HepG2 (cell line): ENCODE measurements around the gene ZNF22. TPM values are rescaled to one million over a fixed set of nuclear protein-coding genes. Genes with fewer than 3 reads are reported as not detected.

Experiments used
- ADNP ChIP-seq: sonication (generic); formaldehyde crosslinking; IDR thresholded peaks from 2 replicates; pipeline ENCODE4 v1.4.0; 2020; ENCODE audit warnings: missing genetic modification reagents
- CHD2 ChIP-seq: IDR thresholded peaks from 2 replicates; pipeline ENCODE4 v1.6.1; 2011; ENCODE audit warnings: low read depth, low read length, improper control_type of control experiment
- KLF9 ChIP-seq: IDR thresholded peaks from 2 replicates; pipeline ENCODE4 v1.6.1; 2016; ENCODE audit warnings: low read depth
- MAF1 ChIP-seq: sonication (generic); formaldehyde crosslinking; IDR thresholded peaks from 2 replicates; pipeline ENCODE4 v1.5.0; 2020; ENCODE audit warnings: missing genetic modification reagents, borderline replicate concordance
- MAFK ChIP-seq, 2 experiments: IDR thresholded peaks in 1 of 2; conservative IDR thresholded peaks in 1 of 2; 2 replicates each; pipeline ENCODE4 v1.6.1; 2011; ENCODE audit warnings: improper control_type of control experiment in 2 of 2, low read length in 2 of 2
- MED13 ChIP-seq: sonication (generic); formaldehyde crosslinking; IDR thresholded peaks from 2 replicates; pipeline ENCODE4 v1.5.0; 2020; ENCODE audit warnings: missing genetic modification reagents
- SNAI1 ChIP-seq: sonication (generic); formaldehyde crosslinking; IDR thresholded peaks from 2 replicates; pipeline ENCODE4 v1.5.0; 2020; ENCODE audit warnings: mild to moderate bottlenecking, missing genetic modification reagents, borderline replicate concordance
- SOX6 ChIP-seq, 2 experiments: fragments of 450-650 bp in 1 of 2; sonication (generic) in 1 of 2; formaldehyde crosslinking in 1 of 2; IDR thresholded peaks; 2 replicates each; pipeline versions ENCODE4 v1.4.0 to v1.6.1; 2017 to 2020; ENCODE audit warnings: antibody characterized with exemption in 1 of 2, mild to moderate bottlenecking in 1 of 2, missing genetic modification reagents in 1 of 2
- STAG1 ChIP-seq: sonication (generic); formaldehyde crosslinking; IDR thresholded peaks from 2 replicates; pipeline ENCODE4 v1.4.0; 2020; ENCODE audit warnings: missing genetic modification reagents
- ZNF354B ChIP-seq: sonication (generic); formaldehyde crosslinking; IDR thresholded peaks from 2 replicates; pipeline ENCODE4 v1.8.0; 2022; ENCODE audit warnings: mild to moderate bottlenecking, missing genetic modification reagents
- ZNF782 ChIP-seq: sonication (generic); formaldehyde crosslinking; IDR thresholded peaks from 2 replicates; pipeline ENCODE4 v1.4.0; 2020; ENCODE audit warnings: missing genetic modification reagents, mild to moderate bottlenecking, borderline replicate concordance
- polyA plus RNA-seq, 8 experiments: library from polyadenylated mRNA; depleted of rRNA in 3 of 8; stranded (reverse) in 7 of 8; unstranded in 1 of 8; fragments of >200 nt; fragmentation: Illumina TruSeq in 4 of 8; extraction: Trizol in 4 of 8; gene quantifications; 2 replicates each; pipeline versions ENCODE4 v1.2.1 to v1.2.3, GENCODE V29; 2011 to 2016; ENCODE audit warnings: low read depth in 4 of 8, missing spikeins in 1 of 8, mixed read lengths in 1 of 8; ENCODE audit not compliant: insufficient read depth in 1 of 8
- total RNA-seq, 5 experiments: library from RNA; depleted of rRNA; stranded (reverse); fragments of >200 nt; fragmentation: Illumina TruSeq; extraction: Trizol; gene quantifications; 2 replicates each; pipeline ENCODE4 v1.2.3, GENCODE V29; 2016; ENCODE audit warnings: low read depth in 1 of 5
- TF ChIP-seq, protein P1 (sequence below): sonication (generic); formaldehyde crosslinking; IDR thresholded peaks from one replicate; pipeline ENCODE4 v1.5.1; 2020; ENCODE audit warnings: mild to moderate bottlenecking, missing genetic modification reagents; ENCODE audit errors: not compliant biosample characterization
- TF ChIP-seq, protein P2 (sequence below): sonication (generic); formaldehyde crosslinking; conservative IDR thresholded peaks from 2 replicates; pipeline ENCODE4 v1.4.0; 2020; ENCODE audit warnings: mild to moderate bottlenecking, missing genetic modification reagents, moderate library complexity
- TF ChIP-seq, protein P3 (sequence below): sonication (generic); formaldehyde crosslinking; IDR thresholded peaks from 2 replicates; pipeline ENCODE4 v1.4.0; 2020; ENCODE audit warnings: mild to moderate bottlenecking, missing genetic modification reagents

ZNF22 gene
- total and polyA plus RNA-seq, 2 of the 13 experiments (the other 11 are each of a cell fraction or from before 2014, with no cell fraction given), result 0.40 to 1.3 TPM

DNA sequence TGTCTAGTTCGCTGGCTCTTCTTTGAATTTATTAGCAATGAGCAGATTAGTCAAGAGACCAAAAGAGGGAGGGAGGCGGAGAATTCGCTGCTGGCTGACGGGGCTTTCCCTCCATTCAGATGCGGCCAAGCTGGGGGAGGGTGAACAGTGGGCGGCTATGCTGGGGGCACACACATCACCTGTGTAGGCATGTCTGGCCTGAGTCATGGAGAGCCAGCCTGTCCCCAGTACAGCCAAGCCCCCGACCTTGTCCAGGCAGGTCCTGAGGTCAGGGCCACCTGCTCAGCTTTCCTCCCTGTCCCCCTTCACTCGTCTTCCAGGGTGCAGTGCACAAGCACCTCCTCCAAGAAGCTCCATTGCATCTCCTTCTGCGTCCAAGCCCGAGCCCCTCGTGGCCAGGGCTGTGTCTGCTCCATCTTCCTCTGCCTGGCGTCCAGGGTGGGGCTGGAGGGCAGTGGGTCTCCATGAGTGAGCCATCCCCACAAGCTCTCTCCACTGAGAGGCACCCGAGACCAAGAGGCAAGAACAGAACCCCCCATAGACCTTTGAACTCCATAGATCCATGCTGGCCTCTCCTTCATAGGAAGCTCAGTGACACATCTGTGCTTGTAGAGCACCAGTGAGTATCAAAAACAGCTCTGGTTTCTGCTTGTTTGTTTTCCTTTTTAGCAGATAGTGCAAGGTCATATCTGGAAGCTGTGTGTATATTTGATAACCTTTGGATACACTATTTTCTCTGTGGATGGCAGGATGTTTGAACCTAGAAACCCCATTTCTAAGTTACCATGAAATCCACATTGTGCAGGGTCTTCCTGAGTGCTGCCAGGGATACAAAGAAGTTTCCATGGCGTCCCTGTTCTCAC is 20.2 kb upstream of the ZNF22 start (continued):
- TF ChIP-seq, protein P1, sequence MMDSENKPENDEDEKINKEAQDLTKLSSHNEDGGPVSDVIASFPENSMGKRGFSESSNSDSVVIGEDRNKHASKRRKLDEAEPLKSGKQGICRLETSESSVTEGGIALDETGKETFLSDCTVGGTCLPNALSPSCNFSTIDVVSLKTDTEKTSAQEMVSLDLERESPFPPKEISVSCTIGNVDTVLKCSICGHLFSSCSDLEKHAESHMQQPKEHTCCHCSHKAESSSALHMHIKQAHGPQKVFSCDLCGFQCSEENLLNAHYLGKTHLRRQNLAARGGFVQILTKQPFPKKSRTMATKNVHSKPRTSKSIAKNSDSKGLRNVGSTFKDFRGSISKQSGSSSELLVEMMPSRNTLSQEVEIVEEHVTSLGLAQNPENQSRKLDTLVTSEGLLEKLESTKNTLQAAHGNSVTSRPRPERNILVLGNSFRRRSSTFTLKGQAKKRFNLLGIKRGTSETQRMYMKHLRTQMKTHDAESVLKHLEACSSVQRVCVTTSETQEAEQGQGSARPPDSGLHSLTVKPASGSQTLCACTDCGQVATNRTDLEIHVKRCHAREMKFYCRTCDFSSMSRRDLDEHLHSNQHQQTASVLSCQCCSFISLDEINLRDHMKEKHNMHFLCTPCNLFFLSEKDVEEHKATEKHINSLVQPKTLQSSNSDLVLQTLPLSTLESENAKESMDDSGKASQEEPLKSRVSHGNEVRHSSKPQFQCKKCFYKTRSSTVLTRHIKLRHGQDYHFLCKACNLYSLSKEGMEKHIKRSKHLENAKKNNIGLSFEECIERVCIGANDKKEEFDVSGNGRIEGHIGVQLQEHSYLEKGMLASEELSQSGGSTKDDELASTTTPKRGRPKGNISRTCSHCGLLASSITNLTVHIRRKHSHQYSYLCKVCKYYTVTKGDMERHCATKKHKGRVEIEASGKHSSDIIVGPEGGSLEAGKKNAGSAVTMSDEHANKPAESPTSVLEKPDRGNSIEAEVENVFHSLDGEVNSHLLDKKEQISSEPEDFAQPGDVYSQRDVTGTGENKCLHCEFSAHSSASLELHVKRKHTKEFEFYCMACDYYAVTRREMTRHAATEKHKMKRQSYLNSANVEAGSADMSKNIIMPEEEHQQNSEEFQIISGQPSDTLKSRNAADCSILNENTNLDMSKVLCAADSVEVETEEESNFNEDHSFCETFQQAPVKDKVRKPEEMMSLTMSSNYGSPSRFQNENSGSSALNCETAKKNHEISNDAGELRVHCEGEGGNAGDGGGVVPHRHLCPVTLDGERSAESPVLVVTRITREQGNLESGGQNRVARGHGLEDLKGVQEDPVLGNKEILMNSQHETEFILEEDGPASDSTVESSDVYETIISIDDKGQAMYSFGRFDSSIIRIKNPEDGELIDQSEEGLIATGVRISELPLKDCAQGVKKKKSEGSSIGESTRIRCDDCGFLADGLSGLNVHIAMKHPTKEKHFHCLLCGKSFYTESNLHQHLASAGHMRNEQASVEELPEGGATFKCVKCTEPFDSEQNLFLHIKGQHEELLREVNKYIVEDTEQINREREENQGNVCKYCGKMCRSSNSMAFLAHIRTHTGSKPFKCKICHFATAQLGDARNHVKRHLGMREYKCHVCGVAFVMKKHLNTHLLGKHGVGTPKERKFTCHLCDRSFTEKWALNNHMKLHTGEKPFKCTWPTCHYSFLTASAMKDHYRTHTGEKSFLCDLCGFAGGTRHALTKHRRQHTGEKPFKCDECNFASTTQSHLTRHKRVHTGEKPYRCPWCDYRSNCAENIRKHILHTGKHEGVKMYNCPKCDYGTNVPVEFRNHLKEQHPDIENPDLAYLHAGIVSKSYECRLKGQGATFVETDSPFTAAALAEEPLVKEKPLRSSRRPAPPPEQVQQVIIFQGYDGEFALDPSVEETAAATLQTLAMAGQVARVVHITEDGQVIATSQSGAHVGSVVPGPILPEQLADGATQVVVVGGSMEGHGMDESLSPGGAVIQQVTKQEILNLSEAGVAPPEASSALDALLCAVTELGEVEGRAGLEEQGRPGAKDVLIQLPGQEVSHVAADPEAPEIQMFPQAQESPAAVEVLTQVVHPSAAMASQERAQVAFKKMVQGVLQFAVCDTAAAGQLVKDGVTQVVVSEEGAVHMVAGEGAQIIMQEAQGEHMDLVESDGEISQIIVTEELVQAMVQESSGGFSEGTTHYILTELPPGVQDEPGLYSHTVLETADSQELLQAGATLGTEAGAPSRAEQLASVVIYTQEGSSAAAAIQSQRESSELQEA, result no peak
- no peak for TF ChIP-seq ZNF354B (CRISPR knock-in tag)
- TF ChIP-seq ADNP (CRISPR knock-in tag), result no peak
- TF ChIP-seq, protein P2, sequence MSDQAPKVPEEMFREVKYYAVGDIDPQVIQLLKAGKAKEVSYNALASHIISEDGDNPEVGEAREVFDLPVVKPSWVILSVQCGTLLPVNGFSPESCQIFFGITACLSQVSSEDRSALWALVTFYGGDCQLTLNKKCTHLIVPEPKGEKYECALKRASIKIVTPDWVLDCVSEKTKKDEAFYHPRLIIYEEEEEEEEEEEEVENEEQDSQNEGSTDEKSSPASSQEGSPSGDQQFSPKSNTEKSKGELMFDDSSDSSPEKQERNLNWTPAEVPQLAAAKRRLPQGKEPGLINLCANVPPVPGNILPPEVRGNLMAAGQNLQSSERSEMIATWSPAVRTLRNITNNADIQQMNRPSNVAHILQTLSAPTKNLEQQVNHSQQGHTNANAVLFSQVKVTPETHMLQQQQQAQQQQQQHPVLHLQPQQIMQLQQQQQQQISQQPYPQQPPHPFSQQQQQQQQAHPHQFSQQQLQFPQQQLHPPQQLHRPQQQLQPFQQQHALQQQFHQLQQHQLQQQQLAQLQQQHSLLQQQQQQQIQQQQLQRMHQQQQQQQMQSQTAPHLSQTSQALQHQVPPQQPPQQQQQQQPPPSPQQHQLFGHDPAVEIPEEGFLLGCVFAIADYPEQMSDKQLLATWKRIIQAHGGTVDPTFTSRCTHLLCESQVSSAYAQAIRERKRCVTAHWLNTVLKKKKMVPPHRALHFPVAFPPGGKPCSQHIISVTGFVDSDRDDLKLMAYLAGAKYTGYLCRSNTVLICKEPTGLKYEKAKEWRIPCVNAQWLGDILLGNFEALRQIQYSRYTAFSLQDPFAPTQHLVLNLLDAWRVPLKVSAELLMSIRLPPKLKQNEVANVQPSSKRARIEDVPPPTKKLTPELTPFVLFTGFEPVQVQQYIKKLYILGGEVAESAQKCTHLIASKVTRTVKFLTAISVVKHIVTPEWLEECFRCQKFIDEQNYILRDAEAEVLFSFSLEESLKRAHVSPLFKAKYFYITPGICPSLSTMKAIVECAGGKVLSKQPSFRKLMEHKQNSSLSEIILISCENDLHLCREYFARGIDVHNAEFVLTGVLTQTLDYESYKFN (CRISPR knock-in tag), result peak; percentile 98
- TF ChIP-seq MED13, result 0 out of 2 replicates have a peak, but pooled peaks have one; percentile 55
- no peak; the same call in 1 of the 2 replicates for TF ChIP-seq CHD2
- no peak for TF ChIP-seq KLF9 (CRISPR knock-in tag)
- TF ChIP-seq SNAI1 (CRISPR knock-in tag), result 0 out of 2 replicates have a peak, but pooled peaks have one; percentile 36
- TF ChIP-seq MAF1 (CRISPR knock-in tag), result no peak
- no peak for TF ChIP-seq ZNF782 (CRISPR knock-in tag)
- TF ChIP-seq MAFK (conservative IDR thresholded peaks at IDR 0.05 in 1 of 2, IDR thresholded peaks at IDR 0.05 in 1 of 2; ENCODE audit: low read length in 2 of 2), result 0 out of 4 replicates have a peak, but pooled peaks of 1 of the 2 experiments have one; percentile 6
- TF ChIP-seq SOX6 (IDR thresholded peaks at IDR 0.05), result no peak
- peak; percentile 91 for TF ChIP-seq SOX6 (CRISPR knock-in tag; IDR thresholded peaks at IDR 0.05)
- peak; percentile 60 for TF ChIP-seq STAG1 (CRISPR knock-in tag)
- TF ChIP-seq, protein P3, sequence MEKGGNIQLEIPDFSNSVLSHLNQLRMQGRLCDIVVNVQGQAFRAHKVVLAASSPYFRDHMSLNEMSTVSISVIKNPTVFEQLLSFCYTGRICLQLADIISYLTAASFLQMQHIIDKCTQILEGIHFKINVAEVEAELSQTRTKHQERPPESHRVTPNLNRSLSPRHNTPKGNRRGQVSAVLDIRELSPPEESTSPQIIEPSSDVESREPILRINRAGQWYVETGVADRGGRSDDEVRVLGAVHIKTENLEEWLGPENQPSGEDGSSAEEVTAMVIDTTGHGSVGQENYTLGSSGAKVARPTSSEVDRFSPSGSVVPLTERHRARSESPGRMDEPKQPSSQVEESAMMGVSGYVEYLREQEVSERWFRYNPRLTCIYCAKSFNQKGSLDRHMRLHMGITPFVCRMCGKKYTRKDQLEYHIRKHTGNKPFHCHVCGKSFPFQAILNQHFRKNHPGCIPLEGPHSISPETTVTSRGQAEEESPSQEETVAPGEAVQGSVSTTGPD (CRISPR knock-in tag), result peak; percentile 60; the same call in 1 of the 2 replicates
